ENCODE data around the gene NPAP1. TPM values are rescaled to one million over a fixed set of nuclear protein-coding genes. Genes with fewer than 3 reads are reported as not detected.
"Not testable (repeated sequence)": the region's sequence is repeated elsewhere in the genome, so short reads cannot be mapped to it uniquely, and the experiment has no call there.

NPAP1 gene
- total and polyA plus RNA-seq, 2 experiments from 2014 or later = 0.13 to 0.21 TPM

DNA sequence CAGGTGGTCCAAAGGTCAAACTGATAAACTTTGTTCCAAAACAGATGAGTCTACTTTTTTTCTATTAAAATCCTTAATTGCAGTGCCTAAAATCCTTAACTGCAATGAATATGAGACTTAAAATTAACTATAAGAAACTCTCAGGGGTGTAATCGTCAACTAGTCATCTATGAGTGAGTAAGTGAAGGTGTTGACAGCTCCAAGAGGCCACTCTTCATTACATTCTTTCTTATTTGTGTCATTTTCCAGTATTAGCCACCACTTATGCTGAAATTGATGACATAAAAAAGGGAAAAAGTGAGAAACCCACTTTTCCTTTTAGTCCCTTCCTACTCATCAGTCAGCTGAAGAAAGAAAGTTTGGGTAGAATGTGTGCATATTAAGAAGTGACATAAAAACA, 12.6 kb upstream of the NPAP1 start:
- H3K36me3 ChIP-seq = no peaks in the 10 kb centered on the region
- H3K4me1 ChIP-seq (ENCODE audit: low read depth) = peaks cover 12% of the 10 kb centered on the region
- DNase-seq (ENCODE audit: low read depth in 1 of 2, low spot score in 1 of 2) = peak in 1 of 2 donors; percentile 55
- no peak overlapping the region for H3K4me3 ChIP-seq
- no peak overlapping the region for H3K27ac ChIP-seq
- no peaks in the 10 kb centered on the region for H3K27me3 ChIP-seq
- no peaks in the 10 kb centered on the region for H3K9me3 ChIP-seq (ENCODE audit: low read depth)
- TF ChIP-seq, protein P1, sequence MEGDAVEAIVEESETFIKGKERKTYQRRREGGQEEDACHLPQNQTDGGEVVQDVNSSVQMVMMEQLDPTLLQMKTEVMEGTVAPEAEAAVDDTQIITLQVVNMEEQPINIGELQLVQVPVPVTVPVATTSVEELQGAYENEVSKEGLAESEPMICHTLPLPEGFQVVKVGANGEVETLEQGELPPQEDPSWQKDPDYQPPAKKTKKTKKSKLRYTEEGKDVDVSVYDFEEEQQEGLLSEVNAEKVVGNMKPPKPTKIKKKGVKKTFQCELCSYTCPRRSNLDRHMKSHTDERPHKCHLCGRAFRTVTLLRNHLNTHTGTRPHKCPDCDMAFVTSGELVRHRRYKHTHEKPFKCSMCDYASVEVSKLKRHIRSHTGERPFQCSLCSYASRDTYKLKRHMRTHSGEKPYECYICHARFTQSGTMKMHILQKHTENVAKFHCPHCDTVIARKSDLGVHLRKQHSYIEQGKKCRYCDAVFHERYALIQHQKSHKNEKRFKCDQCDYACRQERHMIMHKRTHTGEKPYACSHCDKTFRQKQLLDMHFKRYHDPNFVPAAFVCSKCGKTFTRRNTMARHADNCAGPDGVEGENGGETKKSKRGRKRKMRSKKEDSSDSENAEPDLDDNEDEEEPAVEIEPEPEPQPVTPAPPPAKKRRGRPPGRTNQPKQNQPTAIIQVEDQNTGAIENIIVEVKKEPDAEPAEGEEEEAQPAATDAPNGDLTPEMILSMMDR (IDR thresholded peaks at IDR 0.05; ENCODE audit: low read depth, low read length) = no peak

DNA sequence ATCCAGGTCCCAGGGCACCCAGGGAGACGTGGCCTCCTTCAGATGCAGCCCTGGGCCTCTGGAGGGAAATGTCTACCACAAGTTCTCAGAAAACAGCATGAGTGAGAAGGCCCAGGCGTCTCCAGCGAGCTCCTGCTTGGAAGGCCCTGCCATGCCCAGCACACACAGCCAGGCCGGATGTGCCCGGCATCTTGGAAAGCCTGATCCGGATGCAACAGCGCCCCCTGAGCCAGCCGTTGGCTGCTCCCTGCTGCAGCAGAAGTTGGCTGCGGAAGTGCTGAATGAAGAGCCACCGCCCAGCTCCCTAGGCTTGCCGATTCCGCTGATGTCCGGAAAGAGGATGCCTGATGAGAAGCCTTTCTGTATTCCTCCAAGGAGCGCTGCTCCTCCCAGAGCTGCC, 856 bp downstream of the NPAP1 start:
- Histone ChIP-seq H3K27ac (no peak overlapping the region), H3K36me3 (no peaks in the 10 kb centered on the region), H3K4me1 (ENCODE audit: low read depth) (no peaks in the 10 kb centered on the region), H3K4me3 (no peak overlapping the region), H3K9me3 (ENCODE audit: low read depth) (no peaks in the 10 kb centered on the region), H3K27me3 (no peaks in the 10 kb centered on the region)
- no peak for DNase-seq (ENCODE audit: low read depth in 1 of 2, low spot score in 1 of 2)
- TF ChIP-seq, protein P1 (IDR thresholded peaks at IDR 0.05; ENCODE audit: low read depth, low read length) = no peak

DNA sequence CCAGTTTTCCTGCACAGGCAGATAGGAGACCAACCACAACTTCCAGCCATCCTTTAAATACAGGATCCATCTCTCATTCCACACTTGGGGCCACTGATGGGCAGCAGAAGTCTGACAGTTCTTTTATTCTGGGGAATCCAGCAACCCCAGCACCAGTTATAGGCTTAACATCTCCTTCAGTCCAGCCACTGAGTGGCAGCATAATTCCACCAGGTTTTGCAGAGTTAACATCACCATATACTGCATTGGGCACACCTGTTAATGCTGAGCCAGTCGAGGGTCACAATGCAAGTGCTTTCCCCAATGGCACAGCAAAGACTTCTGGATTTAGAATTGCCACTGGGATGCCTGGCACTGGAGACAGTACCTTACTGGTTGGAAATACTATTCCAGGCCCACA, 2.9 kb downstream of the NPAP1 start:
- no peaks in the 10 kb centered on the region for H3K4me1 ChIP-seq (ENCODE audit: low read depth)
- no peaks in the 10 kb centered on the region for H3K27me3 ChIP-seq
- H3K27ac ChIP-seq = no peak overlapping the region
- H3K9me3 ChIP-seq (ENCODE audit: low read depth) = no peaks in the 10 kb centered on the region
- H3K36me3 ChIP-seq = no peaks in the 10 kb centered on the region
- TF ChIP-seq, protein P1 (IDR thresholded peaks at IDR 0.05; ENCODE audit: low read depth, low read length) = no peak
- no peak overlapping the region for H3K4me3 ChIP-seq
- no peak for DNase-seq (ENCODE audit: low read depth in 1 of 2, low spot score in 1 of 2)

DNA sequence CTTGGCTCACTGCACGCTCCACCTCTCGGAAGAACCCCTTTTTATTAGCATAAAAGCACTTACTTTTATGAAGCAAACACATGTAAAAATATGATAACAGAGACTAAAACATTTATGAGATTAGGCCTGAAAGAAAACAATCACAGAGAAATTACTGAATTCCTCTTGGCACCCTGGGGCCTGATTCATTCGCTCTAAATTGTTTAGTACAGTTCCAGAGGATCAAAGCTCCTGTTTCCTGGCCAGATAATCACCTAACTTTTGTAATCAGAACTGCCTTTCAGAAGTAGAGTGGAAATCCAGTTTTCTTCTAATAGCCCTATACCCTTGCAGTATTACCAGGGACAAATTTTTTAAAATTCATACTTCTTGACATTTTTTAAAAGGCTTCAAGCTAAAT, 6.4 kb downstream of the NPAP1 start:
- DNase-seq (ENCODE audit: low read depth in 1 of 2, low spot score in 1 of 2) = no peak
- Histone ChIP-seq H3K27ac (no peak overlapping the region), H3K27me3 (no peaks in the 10 kb centered on the region), H3K9me3 (ENCODE audit: low read depth) (no peaks in the 10 kb centered on the region), H3K4me3 (no peak overlapping the region), H3K36me3 (no peaks in the 10 kb centered on the region), H3K4me1 (ENCODE audit: low read depth) (no peaks in the 10 kb centered on the region)
- TF ChIP-seq, protein P1 (IDR thresholded peaks at IDR 0.05; ENCODE audit: low read depth, low read length) = no peak

DNA sequence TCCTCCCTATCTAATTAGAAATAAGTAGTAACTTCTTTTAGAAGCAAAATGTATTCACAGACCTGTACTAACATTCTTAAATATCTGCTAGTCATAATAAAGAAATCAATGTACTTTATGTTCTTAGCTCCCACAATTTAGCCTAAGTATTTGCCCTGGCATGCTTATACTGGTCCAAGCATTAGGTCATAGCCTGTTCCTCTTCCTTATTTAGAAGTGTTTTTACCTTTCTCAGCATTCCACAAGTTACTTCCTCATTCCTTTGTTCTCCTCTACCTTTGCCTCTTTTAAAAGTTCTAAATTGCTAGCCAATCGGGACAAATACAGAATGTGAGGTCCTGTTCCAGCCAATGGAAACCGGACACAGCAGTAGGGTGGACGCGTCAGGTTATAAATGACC, 7.3 kb downstream of the NPAP1 start:
- not testable (repeated sequence) for H3K27me3 ChIP-seq; H3K36me3 ChIP-seq; H3K4me3 ChIP-seq; H3K9me3 ChIP-seq (ENCODE audit: low read depth); DNase-seq (ENCODE audit: low read depth in 1 of 2, low spot score in 1 of 2); H3K4me1 ChIP-seq (ENCODE audit: low read depth); H3K27ac ChIP-seq

DNA sequence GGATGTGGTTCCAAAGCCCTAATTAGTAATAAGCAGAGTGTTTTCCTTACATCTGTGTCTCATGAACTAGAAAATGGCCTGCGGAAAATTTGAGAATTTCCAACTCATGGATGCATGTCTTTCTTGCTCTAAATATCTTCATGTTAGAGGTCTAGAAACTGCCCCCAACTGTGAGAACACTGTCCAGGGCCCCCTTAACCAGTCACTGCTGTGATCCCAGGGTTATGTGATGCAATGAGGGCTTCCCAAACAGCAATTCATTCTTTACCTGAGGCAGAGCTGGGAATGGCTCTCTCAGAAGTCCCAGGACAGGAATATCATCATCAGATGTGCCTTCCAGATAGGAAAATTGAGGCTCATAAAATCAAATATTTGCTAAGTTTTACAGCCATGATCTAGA, 8.2 kb downstream of the NPAP1 start:
- Histone ChIP-seq H3K36me3 (no peaks in the 10 kb centered on the region), H3K4me1 (ENCODE audit: low read depth) (no peaks in the 10 kb centered on the region), H3K9me3 (ENCODE audit: low read depth) (no peaks in the 10 kb centered on the region), H3K27me3 (no peaks in the 10 kb centered on the region), H3K27ac (no peak overlapping the region), H3K4me3 (no peak overlapping the region)
- DNase-seq (ENCODE audit: low read depth in 1 of 2, low spot score in 1 of 2) = no peak
- TF ChIP-seq, protein P1 (IDR thresholded peaks at IDR 0.05; ENCODE audit: low read depth, low read length) = no peak
